ENCODE data around the gene ROBO1.

DNA sequence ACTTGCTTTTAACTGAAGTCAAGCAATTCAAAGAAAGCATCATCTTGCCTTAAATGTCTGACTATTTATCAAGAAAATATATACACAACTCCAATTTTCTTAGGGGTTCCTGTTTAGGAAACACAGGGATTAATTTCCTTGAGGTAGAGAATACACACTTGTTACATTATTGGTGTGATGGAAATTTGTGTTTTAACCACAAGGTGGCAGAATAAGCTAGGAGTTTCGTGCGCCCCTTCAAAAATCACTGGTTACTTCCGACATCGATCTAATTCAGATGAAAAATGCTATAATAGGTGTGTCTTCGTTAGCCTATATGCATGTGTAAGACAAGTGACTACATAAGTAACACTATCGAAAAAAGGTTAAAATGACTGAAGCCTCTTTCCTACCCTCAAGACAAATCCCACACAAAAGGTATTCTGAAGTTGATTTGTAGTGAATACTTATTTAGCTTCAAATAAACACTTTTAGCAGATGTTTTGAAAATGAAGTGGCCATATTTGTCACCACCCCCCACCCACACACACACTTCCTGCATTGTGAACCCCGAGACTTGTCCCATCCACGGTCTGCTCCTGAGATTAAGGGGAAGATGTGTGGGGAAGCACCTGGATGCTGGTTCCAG, 246.5 kb downstream of the ROBO1 start:
- no peak for TF ChIP-seq POLR2A (IDR thresholded peaks at IDR 0.05)
- TF ChIP-seq, protein P1, sequence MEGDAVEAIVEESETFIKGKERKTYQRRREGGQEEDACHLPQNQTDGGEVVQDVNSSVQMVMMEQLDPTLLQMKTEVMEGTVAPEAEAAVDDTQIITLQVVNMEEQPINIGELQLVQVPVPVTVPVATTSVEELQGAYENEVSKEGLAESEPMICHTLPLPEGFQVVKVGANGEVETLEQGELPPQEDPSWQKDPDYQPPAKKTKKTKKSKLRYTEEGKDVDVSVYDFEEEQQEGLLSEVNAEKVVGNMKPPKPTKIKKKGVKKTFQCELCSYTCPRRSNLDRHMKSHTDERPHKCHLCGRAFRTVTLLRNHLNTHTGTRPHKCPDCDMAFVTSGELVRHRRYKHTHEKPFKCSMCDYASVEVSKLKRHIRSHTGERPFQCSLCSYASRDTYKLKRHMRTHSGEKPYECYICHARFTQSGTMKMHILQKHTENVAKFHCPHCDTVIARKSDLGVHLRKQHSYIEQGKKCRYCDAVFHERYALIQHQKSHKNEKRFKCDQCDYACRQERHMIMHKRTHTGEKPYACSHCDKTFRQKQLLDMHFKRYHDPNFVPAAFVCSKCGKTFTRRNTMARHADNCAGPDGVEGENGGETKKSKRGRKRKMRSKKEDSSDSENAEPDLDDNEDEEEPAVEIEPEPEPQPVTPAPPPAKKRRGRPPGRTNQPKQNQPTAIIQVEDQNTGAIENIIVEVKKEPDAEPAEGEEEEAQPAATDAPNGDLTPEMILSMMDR (IDR thresholded peaks at IDR 0.05): peak; percentile 37 to 65 (median 48)
